NOMO-1 (cell line): ENCODE measurements around the gene RTEL1.
"Not testable (repeated sequence)": the region's sequence is repeated elsewhere in the genome, so short reads cannot be mapped to it uniquely, and the experiment has no call there.

Experiments
- DNase-seq, 2 experiments: peaks; one replicate each; lab custom pipeline; 2025; ENCODE audit not compliant: unreplicated experiment in 2 of 2; lab: John Stamatoyannopoulos, UW

RTEL1 gene

DNA sequence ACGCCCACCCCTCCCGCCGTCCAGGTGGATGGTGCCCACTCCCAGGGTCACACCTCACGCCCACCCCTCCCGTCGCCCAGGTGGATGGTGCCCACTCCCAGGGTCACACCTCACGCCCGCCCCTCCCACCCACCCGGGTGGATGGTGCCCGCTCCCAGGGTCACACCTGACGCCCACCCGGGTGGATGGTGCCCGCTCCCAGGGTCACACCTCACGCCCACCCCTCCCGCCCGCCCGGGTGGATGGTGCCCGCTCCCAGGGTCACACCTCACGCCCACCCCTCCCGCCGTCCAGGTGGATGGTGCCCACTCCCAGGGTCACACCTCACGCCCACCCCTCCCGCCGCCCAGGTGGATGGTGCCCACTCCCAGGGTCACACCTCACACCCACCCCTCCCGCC, 7.6 kb upstream of the RTEL1 start:
- DNase-seq: not testable (repeated sequence)

DNA sequence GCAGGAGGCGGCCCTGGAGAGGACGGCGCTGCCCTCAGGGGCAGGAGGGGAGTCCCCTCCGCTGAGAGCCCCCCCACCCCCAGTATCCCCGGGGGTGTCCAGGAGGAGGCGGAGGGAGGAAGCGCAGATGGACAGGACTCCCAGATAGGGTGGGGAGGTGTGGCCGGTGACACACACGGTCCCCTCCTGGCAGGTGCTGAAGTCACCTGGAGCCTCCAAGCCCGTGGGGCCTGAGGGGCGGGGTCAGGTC, 6.2 kb upstream of the RTEL1 start:
- no peak for DNase-seq

DNA sequence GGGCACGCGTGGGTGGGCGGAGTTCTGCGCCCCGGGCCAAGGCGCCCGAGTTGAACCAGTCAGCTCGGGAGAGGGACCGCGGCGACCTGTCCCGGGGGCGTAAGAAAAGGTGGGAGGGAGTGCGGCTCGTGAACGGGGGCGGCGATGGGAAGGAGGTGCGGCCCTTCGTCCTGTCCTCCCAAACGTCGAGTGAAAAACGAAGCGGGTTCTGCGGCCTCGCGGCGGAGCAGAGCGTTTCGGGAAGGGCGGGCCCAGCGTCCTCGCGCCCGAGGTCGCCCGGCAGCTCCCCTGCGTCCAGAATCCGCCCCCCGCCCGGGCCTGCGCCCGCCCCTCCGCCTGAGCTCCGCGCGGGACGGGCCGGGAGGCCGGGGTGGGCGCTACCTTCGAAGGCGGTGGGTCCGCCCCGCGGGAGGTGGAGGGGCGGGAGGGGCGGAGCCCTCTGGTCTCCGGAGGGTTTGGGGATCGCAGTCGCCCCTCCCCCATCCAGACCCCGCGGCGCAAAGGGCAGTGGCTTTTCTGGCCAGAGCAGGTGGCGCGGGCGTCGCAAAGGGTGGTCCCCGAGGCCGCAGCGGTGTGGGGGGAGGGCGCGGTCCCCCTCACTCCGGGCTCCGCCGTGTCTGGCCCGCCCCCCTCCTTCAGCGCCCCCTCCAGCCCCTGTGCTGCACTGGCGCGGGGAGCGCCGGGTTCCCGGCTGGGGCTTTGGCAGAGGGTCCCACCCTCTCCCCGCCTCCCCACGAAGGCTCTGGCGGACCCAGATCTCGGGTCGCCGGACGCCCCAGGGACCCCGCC, 5.7 kb upstream of the RTEL1 start:
- DNase-seq: no peak

DNA sequence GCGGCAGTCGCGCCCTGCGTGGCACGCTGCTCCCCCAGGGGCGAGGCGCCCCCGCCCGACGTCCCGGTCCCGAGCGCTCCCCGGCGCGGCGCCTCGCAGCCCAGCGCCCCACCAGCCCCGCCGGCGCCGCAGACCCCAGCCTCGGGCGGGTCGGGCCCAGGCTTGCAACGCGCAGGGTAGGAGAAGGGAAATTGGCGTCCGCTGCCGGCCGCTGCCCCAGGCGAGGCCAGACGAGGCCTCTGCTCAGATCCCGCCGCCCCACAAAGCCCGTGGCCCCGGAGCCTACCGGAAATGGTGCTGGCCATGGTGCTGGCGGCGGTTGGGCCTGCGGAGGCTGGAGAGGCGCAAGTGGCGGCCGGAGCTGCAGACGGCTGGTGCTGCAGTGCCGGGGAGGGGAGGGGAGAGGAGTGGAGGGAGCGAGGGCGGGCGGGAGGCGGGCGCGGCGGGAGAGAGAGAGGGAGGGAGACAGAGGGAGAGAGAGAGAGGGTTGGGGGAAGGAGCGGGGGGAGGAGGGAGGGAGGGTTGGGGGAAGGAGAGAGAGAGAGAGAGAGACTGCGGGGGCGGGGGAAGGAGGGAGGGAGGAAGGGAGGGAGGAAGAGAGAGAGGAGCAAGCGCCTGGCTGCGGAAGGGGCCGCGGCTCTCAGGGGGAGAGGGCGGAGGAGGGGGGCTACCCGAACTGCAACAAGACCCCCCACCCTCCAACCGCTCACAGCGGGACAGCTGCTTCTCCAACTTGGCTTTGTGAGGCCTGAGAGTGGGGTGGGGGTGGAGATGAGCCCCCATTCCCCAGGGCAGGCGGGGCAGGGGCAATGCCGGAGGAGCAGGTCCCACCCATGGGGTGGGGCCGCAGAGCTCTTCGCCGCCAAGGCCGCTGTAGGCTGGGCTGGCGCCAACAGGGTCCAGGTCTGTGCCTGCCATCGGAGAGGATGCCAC, 4.8 kb upstream of the RTEL1 start, which contains the start of gene STMN3:
Gene STMN3 (minus strand): TSS at position 384 of the 933 bp plus-strand sequence. CDS start 79 bp downstream, at position 305.
- DNase-seq: peak; percentile 72 to 92

DNA sequence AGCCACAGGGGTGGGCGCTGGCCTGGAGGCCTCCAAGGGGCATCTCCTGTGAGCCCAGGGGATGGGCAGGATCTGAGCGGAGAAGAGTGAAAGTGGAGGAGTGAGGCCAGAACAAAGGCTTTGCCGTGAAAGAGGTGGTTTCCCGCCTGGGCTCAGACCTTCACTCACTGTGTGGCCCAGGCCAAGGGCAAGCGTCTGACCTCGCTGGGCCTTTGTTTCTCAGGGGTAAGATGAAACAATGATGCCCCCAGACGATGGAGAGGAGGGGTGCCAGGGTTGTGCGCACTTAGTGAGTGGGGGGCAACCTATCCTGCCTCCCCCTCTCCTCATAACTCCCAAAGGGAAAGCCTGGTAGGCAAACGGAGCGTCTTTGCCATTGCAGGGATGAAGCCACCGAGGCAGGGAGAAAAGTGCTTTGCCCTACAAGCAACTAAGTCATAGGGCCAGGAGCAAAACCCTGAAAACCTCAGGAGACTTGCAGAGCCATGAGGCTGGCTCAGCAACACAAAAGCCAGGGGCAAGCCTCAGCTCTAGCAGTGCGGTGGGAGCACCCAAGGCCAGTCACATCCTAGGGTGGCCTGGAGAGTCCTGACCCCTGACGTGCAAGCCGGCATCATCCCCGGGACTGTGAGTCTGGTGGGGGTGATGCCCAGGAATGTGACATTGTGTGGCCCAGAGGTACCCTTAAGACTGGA, 4.0 kb upstream of the RTEL1 start:
- no peak for DNase-seq

DNA sequence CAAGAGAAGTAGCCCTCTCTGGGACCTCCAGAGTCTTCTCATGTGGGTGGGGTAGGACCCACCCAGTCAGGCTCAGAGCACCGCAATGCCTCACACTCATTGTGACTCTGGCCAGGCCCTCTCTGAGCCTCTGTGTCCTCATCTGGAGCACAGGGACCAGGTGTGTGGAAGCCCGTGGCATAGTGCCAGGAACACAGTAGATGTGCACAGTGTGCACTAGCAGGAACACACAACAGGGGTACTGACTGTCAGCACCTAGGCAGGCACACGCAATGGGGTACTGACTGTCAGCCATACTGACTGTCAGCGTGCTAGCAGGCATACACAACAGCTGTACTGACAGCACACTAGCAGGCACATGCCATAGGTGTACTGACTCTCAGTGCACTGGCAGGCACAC, 2.9 kb upstream of the RTEL1 start:
- DNase-seq: no peak

DNA sequence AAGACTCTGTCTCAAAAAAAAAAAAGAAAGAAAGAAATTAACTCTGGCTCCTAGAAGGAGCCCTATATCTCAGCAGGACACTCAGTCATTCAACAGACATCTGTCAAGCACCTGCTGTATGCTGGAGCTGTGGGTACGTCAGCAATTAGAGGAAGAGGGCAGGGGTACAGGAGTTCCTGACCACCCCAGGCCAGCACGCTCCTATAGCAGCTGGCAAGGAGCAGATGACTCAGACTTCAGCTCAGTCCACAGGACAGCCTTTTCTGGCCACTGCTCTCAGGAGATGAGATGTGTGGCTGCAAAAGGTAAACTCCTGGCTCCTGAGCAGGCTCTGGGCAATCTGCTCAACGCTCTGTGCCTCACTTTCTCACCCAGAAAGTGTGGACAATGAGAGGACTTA, 1.7 kb upstream of the RTEL1 start:
- no peak for DNase-seq

DNA sequence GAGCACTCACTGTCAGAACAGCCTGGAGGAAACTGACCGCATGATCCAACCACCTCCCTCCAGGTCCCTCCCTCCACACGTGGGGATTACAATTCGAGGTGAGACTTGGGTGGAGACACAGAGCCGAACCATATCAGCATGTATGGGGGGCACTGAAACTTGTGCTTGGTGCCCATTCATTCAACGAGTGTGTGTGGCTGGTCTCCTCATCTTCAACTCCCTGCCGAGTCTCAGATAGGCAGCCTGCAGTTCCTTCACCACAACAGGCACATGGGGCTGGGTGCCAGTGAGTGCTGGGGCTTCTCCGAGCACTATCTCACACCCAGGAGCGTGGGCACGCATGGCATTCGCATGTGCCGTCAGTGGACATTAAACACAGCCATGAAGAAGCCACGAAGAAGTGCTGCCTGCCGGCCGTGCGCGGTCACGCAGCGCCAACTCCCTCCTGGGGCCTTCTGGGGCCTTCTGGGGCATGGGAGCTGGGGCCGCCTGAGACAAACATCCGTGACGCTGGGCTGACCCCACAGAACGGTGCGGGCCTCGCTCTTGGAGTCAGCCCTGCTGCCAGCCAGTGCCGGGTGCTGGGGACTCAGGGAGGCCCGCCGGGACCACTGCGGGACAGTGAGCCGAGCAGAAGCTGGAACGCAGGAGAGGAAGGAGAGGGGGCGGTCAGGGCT, 714 bp upstream of the RTEL1 start:
- peak in 1 of 2 experiments; percentile 23 for DNase-seq

DNA sequence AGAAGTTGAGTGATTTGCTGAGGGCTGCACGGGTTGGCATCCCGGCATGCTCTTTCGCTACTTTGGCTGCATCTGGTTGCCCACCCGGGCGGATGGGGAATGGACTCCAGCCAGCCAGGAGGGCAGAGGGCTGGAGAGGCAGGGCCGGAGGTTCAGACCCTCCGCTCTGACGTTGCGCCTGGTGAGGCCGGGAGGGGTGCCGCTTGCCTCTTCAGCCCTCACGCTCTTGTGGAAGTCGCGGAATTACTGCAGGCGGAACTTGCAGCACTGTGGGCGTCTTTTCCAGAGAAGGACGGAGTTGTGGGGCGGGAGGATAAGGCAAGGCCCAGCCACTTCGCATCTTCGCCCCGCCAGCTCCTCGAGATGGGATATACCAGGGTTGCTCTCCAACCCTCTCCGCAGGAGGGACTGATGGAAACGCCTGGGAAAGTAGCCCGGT, 656 bp downstream of the RTEL1 start:
- peak; percentile 33 to 42 for DNase-seq

DNA sequence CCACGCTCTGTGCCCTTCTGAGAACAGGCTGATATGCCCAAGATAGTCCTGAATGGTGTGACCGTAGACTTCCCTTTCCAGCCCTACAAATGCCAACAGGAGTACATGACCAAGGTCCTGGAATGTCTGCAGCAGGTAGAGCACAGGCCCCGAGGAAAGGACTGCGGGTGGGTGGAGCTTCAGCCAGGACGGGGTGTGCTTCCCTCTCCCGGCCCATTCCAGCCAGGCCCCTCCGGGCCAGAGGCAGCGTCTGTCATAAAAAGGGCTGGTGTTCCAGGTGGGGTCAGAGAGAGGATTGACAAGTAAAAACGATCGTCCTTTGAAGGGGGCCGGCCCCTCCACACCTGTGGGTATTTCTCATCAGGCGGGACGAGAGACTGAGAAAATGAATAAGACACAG, 1.3 kb downstream of the RTEL1 start:
- no peak for DNase-seq

DNA sequence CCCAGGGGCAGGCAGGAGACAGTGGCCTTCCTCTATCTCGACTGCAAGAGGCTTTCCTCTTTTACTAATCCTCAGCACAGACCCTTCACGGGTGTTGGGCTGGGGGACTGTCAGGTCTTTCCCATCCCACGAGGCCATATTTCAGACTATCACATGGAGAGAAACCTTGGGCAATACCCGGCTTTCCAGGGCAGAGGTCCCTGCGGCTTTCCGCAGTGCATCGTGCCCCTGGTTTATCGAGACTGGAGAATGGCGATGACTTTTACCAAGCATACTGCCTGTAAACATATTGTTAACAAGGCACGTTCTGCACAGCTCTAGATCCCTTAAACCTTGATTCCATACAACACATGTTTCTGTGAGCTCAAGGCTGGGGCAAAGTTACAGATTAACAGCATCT, 2.1 kb downstream of the RTEL1 start:
- not testable (repeated sequence) for DNase-seq

DNA sequence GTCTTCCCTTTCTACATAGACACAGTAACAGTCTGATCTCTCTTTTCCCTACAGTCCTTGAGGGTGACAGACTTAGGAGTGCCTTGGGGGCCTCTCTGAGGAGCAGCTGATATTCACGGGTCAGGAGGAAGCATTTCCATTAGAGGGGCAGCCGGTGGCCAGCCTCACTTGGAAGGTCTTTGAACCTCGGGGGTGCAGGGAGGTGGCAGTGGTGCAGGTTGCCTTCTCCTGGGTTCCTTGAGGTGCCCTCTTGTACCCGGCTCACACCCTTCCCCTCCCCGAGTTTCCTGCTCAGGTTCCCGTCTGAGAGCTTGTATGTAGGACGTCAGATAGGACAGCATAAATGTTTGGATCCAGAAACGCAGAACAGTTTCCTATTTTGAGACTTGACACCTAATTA, 2.5 kb downstream of the RTEL1 start:
- DNase-seq: no peak

DNA sequence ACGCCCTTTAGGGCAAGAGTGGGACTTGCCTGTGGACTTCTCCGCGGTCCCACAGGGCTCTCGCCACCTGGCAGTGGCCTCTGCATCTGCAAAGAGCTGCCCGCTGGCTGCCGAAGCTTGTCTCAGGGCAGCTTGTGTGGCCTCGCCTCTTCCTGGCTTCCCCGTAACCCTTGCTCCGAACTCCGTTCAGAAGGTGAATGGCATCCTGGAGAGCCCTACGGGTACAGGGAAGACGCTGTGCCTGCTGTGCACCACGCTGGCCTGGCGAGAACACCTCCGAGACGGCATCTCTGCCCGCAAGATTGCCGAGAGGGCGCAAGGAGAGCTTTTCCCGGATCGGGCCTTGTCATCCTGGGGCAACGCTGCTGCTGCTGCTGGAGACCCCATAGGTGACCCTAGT, 3.0 kb downstream of the RTEL1 start:
- DNase-seq: no peak

DNA sequence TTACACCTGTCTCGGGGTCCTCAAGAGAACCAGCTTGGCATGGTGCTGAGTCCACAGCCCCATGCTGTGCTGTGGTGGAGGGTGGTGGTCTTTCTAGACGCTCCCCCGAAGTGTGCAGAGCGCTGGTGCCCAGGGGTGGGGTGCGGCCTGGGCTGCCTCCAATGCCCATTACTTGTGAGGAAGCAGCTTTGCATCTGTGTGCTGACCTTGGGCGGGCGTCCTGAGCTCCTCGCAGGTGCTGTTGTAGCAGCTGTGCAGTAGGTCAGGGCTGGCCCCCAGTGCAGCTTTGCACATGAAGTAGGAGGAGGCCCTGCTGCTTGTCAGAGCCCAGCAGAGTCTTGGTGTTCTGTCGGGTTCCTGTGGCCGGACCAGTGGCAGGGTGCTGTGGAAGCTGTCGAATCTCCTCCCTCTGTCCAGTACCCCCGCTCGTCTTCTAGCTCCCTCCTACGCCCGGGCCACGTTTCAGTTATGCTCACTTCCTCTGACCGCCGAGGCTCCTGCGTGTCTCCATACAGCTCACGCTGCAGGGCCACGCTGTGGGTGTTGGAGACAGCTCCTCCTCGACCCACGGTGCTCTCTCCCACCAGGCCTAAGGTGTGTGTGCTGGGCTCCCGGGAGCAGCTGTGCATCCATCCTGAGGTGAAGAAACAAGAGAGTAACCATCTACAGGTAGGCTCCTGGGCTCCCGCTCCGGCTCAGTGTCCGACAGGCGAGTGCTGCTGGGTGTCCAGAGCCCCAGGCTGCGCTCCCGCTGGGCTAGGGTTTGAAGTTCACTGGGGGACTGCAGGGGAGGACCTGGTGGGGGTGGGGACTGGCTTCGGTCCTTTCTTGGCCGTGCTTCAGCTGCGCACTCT, 4.1 kb downstream of the RTEL1 start:
- DNase-seq: no peak

DNA sequence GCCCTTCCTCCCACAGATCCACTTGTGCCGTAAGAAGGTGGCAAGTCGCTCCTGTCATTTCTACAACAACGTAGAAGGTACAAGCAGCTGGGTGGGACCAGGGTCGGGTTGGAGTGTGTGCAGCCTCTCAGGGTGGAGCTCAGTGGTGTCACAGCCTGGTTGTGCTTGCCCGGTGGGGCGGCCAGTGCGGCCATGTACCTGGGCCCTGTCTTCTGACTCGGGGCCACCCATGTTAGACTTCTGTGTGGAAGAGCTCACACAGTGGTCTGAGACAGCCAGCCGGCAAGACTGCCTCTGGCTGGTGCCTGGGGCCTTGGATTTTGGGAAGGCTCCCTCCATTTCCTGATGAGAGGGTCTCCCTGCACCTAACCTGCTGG, 4.7 kb downstream of the RTEL1 start:
- DNase-seq: no peak

DNA sequence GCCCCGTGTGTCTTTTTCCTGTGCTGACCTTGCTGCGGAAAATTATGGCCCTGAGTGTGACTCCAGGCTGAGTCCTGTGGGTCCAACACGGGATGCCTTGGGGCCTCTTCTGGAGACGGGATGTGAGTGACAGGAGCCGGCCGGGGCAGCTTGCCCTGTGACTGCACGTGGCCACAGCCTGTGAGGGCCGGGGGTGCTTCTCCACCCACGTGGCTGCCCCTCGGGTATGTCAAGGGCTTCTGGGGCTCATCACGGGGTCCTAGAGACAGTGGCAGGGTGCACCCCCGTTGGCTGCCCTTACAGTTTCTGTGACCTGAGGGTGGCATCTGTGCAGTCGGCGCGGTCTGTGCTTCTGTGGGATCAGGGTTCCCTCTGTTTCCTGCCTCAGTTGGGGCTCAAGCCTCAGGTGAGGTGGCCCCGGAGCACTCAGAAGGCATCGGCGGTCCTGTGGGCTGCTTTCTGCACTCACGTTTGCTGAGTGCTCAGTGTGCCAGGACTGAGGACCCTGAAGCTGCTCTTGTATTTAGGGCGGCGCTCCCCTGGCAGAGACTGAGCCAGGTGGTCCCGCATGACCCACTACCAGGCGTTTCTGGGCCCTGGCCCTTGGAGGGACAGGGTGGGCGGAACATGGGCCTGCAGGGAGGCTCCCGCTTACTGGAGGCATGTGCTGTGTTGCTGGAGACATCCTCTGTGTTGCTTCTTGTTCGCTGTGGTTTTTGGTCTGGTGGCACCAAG, 5.4 kb downstream of the RTEL1 start:
- DNase-seq: no peak

DNA sequence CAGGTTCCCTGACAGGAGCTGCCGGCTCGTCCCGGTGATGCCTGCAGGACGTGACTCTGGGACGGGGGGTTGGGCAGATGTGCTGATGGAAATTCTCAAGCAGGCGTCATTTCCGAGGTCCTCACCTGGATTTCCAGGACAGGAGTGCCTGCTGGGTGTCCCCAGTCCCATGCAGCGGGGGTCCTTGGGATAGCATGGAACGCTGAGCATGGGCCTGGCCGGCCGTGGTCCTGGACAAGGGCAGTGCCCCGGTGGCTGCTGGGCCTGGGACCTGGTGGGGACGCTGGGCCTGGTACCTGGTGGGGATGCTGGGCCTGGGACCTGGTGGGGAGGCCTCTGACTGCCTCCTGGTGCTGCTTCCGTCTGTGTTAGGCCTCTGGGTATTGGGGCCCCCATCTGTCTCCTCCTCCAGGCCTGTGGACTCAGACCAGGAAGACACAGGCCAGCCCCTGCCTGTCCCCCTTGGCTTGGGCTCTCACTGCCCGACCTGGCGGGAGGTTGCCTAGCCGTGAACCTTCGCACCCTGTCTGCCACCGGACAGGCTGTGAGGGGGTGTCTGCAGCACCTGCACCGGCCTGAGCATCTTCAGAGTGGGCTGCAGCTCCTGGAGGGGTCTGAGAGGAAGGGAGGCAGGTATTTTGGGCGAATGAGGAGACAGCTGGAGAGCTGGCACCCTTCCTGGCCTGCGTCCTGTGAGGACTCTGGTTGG, 6.2 kb downstream of the RTEL1 start:
- DNase-seq: no peak

DNA sequence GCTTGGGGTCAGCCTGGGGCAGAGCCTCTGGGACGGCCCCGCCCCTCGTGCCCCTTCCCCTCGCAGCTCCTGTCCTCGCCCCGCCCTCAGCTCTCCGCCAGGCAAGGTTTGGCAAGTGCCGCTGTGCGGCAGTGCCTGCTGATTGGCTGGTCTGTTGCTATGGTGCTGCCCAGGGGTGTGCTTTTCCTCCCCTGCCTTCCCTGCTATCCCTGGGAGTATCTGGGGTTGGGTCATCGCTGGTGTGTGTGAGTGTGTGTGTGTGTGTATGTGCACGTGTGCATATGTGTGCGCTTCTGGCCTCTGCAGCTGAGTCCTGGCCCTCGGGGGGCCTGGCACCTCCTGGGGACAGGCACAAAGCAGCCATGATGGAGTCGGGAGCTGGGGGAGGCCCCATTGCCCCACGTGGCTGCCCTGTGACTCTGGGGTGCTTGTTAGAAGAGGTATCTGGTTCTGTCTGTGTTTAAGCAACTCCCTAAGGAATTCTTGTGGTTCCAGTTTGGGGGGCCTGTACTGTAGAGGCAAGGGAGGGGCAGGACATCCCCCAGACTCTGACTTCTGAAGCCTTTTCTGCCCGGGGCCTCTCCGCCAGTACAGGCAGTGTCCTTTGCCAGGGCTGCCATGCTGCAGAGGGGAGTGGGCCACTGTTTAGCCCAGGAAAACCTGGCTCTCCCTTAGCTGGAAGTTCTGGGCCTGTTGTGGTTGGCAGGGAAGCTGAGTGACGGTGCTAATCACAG, 6.9 kb downstream of the RTEL1 start:
- DNase-seq: no peak
